Stomach (tissue), 9 donors: ENCODE measurements around the gene GPC6. TPM values are rescaled to one million over a fixed set of nuclear protein-coding genes. Genes with fewer than 3 reads are reported as not detected.
A peak's percentile ranks its signal among the peaks of the same experiment; 100 is the strongest.

Experiments
- DNase-seq, 2 donors: peaks; one replicate each; pipeline versions ENCODE4 v3.0.0 to v3.0.0-alpha.2; 2013 to 2019
- H3K27ac ChIP-seq, 5 donors: fragments of 200-600 bp in 4 of 5; sonication (generic) in 4 of 5; one replicate each; pipeline ENCODE4 v1.5.1; 2013 to 2019; ENCODE audit warnings: mild to moderate bottlenecking in 1 of 5, moderate library complexity in 1 of 5
- H3K27me3 ChIP-seq, 3 donors: fragments of 200-600 bp; sonication (generic); one replicate each; pipeline ENCODE4 v1.5.1; 2017 to 2019; ENCODE audit warnings: mixed run types in 1 of 3
- H3K36me3 ChIP-seq, 4 donors: fragments of 200-600 bp; sonication (generic); 1 replicate in 3 of 4; 2 replicates in 1 of 4; pipeline ENCODE4 v1.5.1; 2016 to 2019
- H3K4me1 ChIP-seq, 4 donors: fragments of 200-600 bp; sonication (generic); one replicate each; pipeline ENCODE4 v1.5.1; 2016 to 2019
- H3K4me3 ChIP-seq, 4 donors: fragments of 200-600 bp; sonication (generic) in 3 of 4; one replicate each; pipeline ENCODE4 v1.5.1; 2016 to 2019; ENCODE audit warnings: mild to moderate bottlenecking in 1 of 4
- H3K9me3 ChIP-seq, 4 donors: fragments of 200-600 bp; sonication (generic); one replicate each; pipeline ENCODE4 v1.5.1; 2016 to 2019
- CTCF ChIP-seq, 7 experiments: fragments of 450-650 bp in 4 of 7; fragments of 200-600 bp in 3 of 7; sonication (generic) in 3 of 7; IDR thresholded peaks; one replicate each; pipeline ENCODE4 v1.5.1; 2016 to 2019; ENCODE audit warnings: antibody characterized with exemption in 7 of 7, control low read depth in 2 of 7, mild to moderate bottlenecking in 1 of 7
- EP300 ChIP-seq: sonication (generic); formaldehyde crosslinking; IDR thresholded peaks from one replicate; pipeline ENCODE4 v1.6.1; 2017; ENCODE audit warnings: antibody characterized with exemption
- POLR2A ChIP-seq, 4 donors: fragments of 450-650 bp; IDR thresholded peaks; one replicate each; pipeline ENCODE4 v1.6.1; 2016; ENCODE audit warnings: antibody characterized with exemption in 4 of 4, control low read depth in 2 of 4, mild to moderate bottlenecking in 1 of 4, moderate library complexity in 1 of 4
- POLR2AphosphoS5 ChIP-seq, 3 donors: sonication (generic); formaldehyde crosslinking; IDR thresholded peaks; one replicate each; pipeline ENCODE4 v1.6.1; 2016; ENCODE audit warnings: antibody characterized with exemption in 3 of 3
- WGBS, 5 donors: extraction: QIAGEN DNeasy Blood & Tissue Kit in 3 of 5; methylation state at CpG; one replicate each; pipeline versions ENCODE4 v1.1.5 to v1.1.7; 2013 to 2018; 5-methylcytosine and 5-hydroxymethylcytosine counted together
- intact Hi-C: fragments of 100-400 bp; cut with DNase I; formaldehyde crosslinking; loops from one replicate; pipeline ENCODE4 v1.15.1; 2023; ENCODE audit warnings: low total_unique reads
- polyA plus RNA-seq, 3 donors: library from polyadenylated mRNA; stranded (reverse); fragments of 200-250 nt; gene quantifications; one replicate each; pipeline ENCODE4 v1.2.3, GENCODE V29; 2013
- total RNA-seq, 5 donors: library from RNA; depleted of rRNA; stranded (reverse); fragments of >200 nt; gene quantifications; one replicate each; pipeline versions ENCODE4 v1.1.0 to v1.2.3, GENCODE V29; 2014 to 2016
- donor health status: healthy with polysubstance abuse.
- donor health status: Bipolar disorder and iron deficiency.
- donor health status: healthy.

Gene GPC6
- total and polyA plus RNA-seq, 8 donors: 0.70 to 52.7 (median 5.6) TPM

DNA sequence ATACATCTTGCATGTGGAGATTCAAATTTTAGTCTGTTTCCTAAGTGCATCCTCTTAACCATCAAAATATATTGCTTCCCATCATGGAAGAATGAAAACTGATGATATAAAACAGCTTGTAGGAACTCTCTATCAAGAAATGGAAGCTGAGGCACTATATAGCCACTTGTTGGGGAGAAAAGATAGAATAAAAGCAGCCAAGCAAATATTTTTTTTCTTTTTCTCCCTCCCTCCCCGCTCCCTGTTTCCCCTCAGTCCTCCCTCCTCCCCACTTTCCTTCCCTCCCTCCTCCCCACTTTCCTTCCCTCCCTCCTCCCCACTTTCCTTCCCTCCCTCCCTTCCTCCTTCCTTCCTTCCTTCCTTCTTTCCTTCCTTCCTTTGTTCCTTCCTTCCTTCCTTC is 413.8 kb downstream of the GPC6 start:
- no peak for DNase-seq
- Histone ChIP-seq H3K9me3 (no peaks in the 10 kb centered on the region), H3K4me3 (no peak overlapping the region), H3K27ac (no peak overlapping the region), H3K4me1 (no peaks in the 10 kb centered on the region), H3K36me3 (no peaks in the 10 kb centered on the region), H3K27me3 (no peaks in the 10 kb centered on the region)
- TF ChIP-seq EP300 (no peak), POLR2AphosphoS5 (IDR thresholded peaks at IDR 0.05) (no peak), CTCF (IDR thresholded peaks at IDR 0.05) (no peak), POLR2A (IDR thresholded peaks at IDR 0.05) (no peak)
- intact Hi-C loops: no loop called here
- WGBS, 5 donors: 58 to 93% (median 81%) methylated on average over 1 of the region's 1 CpG

DNA sequence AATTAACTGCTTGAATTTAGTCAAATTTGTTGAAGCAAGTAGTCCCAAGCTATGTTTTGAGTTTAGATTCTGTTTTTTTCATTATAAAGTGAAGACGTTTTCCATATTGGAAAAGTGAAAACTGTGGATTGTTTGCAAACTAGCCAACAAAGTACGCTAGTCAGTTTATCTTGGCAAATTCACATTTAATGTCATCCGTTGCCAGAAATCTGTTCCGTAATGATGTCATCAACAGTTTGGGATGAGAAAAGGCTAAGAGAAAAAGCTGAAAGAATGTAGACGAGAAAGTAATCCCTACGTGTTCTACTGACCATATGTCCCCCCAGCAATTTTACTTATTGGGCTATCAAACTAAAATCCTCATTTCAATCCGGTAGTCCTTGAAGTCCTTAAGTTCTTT is 419.6 kb downstream of the GPC6 start:
- intact Hi-C loops: no loop called here

GRCh38 chr13:93649496-93649895 is 422.9 kb downstream of the GPC6 start:
- TF ChIP-seq EP300: no peak
- Histone ChIP-seq H3K4me1 (no peaks in the 10 kb centered on the region), H3K27me3 (no peaks in the 10 kb centered on the region), H3K4me3 (no peak overlapping the region), H3K9me3 (no peaks in the 10 kb centered on the region), H3K27ac (no peak overlapping the region), H3K36me3 (no peaks in the 10 kb centered on the region)
- intact Hi-C loops: no loop called here
- 60 to 88% (median 83%) methylated on average over 2 of the region's 2 CpGs for WGBS, 5 donors
- no peak for DNase-seq

More for the DNA sequence above, 419.6 kb downstream of the GPC6 start:
- no peak overlapping the region for H3K4me3 ChIP-seq
- TF ChIP-seq POLR2A (IDR thresholded peaks at IDR 0.05) (no peak), POLR2AphosphoS5 (IDR thresholded peaks at IDR 0.05) (no peak), CTCF (IDR thresholded peaks at IDR 0.05) (no peak), EP300 (no peak)
- WGBS, 5 donors: 65 to 77% (median 74%) methylated on average over 7 of the region's 7 CpGs
- H3K27me3 ChIP-seq: no peaks in the 10 kb centered on the region
- H3K9me3 ChIP-seq: no peaks in the 10 kb centered on the region
- DNase-seq: peak in 1 of 2 donors; percentile 42
- no peak overlapping the region for H3K27ac ChIP-seq
- no peaks in the 10 kb centered on the region for H3K36me3 ChIP-seq
- no peaks in the 10 kb centered on the region for H3K4me1 ChIP-seq

DNA sequence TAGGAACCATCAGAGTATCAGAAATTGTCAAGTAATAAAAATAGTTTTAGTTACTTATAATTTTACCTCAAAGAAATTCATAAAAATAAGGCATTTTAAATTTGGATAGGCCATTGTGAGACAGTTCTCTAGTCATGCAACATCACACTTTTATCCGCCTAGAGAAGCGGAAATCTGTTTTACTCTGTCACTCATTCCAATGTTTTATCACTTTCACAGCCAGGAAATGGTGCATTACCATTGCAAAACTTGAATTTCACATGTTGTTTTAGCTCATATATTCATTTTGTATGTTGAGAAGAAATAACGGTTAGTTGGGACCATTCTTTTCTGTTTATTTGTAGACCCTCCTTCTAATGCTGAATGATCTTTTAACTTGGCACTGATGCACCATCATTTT is 427.2 kb downstream of the GPC6 start:
- Histone ChIP-seq H3K4me1 (no peaks in the 10 kb centered on the region), H3K36me3 (no peaks in the 10 kb centered on the region), H3K27me3 (no peaks in the 10 kb centered on the region), H3K9me3 (peaks cover 0 to 11% (median 3%) of the 10 kb centered on the region in 4 donors), H3K27ac (no peak overlapping the region), H3K4me3 (no peak overlapping the region)
- DNase-seq: no peak
- intact Hi-C loops: no loop called here
- TF ChIP-seq POLR2A (IDR thresholded peaks at IDR 0.05): no peak
- no peak for TF ChIP-seq EP300
- TF ChIP-seq CTCF (IDR thresholded peaks at IDR 0.05): no peak
- no peak for TF ChIP-seq POLR2AphosphoS5 (IDR thresholded peaks at IDR 0.05)
- WGBS, 5 donors: 94 to 98% (median 97%) methylated on average over 3 of the region's 3 CpGs

- no peaks in the 10 kb centered on the region for H3K36me3 ChIP-seq
- no peaks in the 10 kb centered on the region for H3K27me3 ChIP-seq
- 70 to 82% (median 78%) methylated on average over 1 of the region's 1 CpG for WGBS, 5 donors
- no peak overlapping the region for H3K27ac ChIP-seq
- TF ChIP-seq EP300: no peak
- TF ChIP-seq POLR2AphosphoS5 (IDR thresholded peaks at IDR 0.05): no peak
- no peak for TF ChIP-seq CTCF (IDR thresholded peaks at IDR 0.05)
- no peak for DNase-seq
- intact Hi-C loops: no loop called here
- H3K4me3 ChIP-seq: no peak overlapping the region
- peaks cover 0 to 16% (median 3%) of the 10 kb centered on the region in 4 donors for H3K9me3 ChIP-seq
- no peaks in the 10 kb centered on the region for H3K4me1 ChIP-seq
Measured at GRCh38 chr13:93655154-93655553, 428.5 kb downstream of the GPC6 start.
